Muscle of leg (tissue), 11 donors: ENCODE measurements around the gene MAP3K5. TPM values are rescaled to one million over a fixed set of nuclear protein-coding genes. Genes with fewer than 3 reads are reported as not detected.
"Not testable (repeated sequence)": the region's sequence is repeated elsewhere in the genome, so short reads cannot be mapped to it uniquely, and the experiment has no call there.

Source experiments
- DNase-seq: peaks from one replicate; pipeline ENCODE4 v3.0.0; 2013
- H3K27ac ChIP-seq: one replicate; pipeline ENCODE4 v1.5.1; 2013; ENCODE audit warnings: mild to moderate bottlenecking, low read length, control low read depth
- H3K27me3 ChIP-seq: one replicate; pipeline ENCODE4 v1.6.1; 2013; ENCODE audit warnings: low read length; ENCODE audit not compliant: control insufficient read depth, insufficient read depth
- H3K36me3 ChIP-seq: one replicate; pipeline ENCODE4 v1.6.1; 2013; ENCODE audit warnings: low read length; ENCODE audit not compliant: control insufficient read depth, insufficient read depth
- H3K4me1 ChIP-seq: one replicate; pipeline ENCODE4 v1.6.1; 2013; ENCODE audit warnings: low read length; ENCODE audit not compliant: control insufficient read depth, insufficient read depth
- H3K4me3 ChIP-seq: one replicate; pipeline ENCODE4 v1.5.1; 2013; ENCODE audit warnings: low read length, control low read depth
- H3K9me3 ChIP-seq: replicated peaks from 2 replicates; pipeline ENCODE4 v1.6.1; 2013; ENCODE audit warnings: low read depth, low read length; ENCODE audit not compliant: control insufficient read depth
- WGBS: methylation state at CpG from one replicate; pipeline ENCODE4 v1.1.5; 2013; ENCODE audit warnings: missing lambda C conversion rate; ENCODE audit not compliant: insufficient coverage; 5-methylcytosine and 5-hydroxymethylcytosine counted together
- polyA plus RNA-seq, 8 donors: library from polyadenylated mRNA; unstranded; fragments of 120-200 nt; gene quantifications; one replicate each; pipeline versions ENCODE4 v1.2.1 to v1.2.3, GENCODE V29; 2013; ENCODE audit warnings: inconsistent platforms in 1 of 8, low replicate concordance in 1 of 8; ENCODE audit not compliant: insufficient read length in 8 of 8, insufficient read depth in 1 of 8
- total RNA-seq: library from RNA; stranded (reverse); fragments of 120-200 nt; gene quantifications from one replicate; pipeline ENCODE4 v1.2.4, GENCODE V29; 2013

The MAP3K5 gene
- total and polyA plus RNA-seq, 9 donors = 1.6 to 3.3 (median 2.1) TPM

GRCh38 chr6:136791296-136792094 lies 782 bp downstream of the MAP3K5 start:
- DNase-seq = peak; percentile 47
- Histone ChIP-seq H3K9me3 (no peaks in the 10 kb centered on the region), H3K27me3 (peaks cover 24% of the 10 kb centered on the region), H3K4me1 (peaks cover 9% of the 10 kb centered on the region), H3K27ac (peak overlapping the region; percentile 48), H3K4me3 (peak overlapping the region; percentile 91), H3K36me3 (no peaks in the 10 kb centered on the region)
- under 1% methylated on average over 60 of the region's 62 CpGs for WGBS

- H3K4me3 ChIP-seq = peak overlapping the region; percentile 91
- WGBS = 30% methylated on average over 2 of the region's 7 CpGs
- H3K27me3 ChIP-seq = peaks cover 24% of the 10 kb centered on the region
- no peak overlapping the region for H3K27ac ChIP-seq
- peaks cover 9% of the 10 kb centered on the region for H3K4me1 ChIP-seq
- H3K9me3 ChIP-seq = no peaks in the 10 kb centered on the region
- no peaks in the 10 kb centered on the region for H3K36me3 ChIP-seq
- no peak for DNase-seq
Observed at GRCh38 chr6:136790411-136791295, 1.6 kb downstream of the MAP3K5 start.

- WGBS = no CpG with 5 or more reads among the region's 3 CpGs
- not testable (repeated sequence) for H3K27ac ChIP-seq, H3K9me3 ChIP-seq, H3K4me1 ChIP-seq, H3K36me3 ChIP-seq, H3K4me3 ChIP-seq, DNase-seq
- peaks cover 24% of the 10 kb centered on the region for H3K27me3 ChIP-seq
Observed at GRCh38 chr6:136789440-136789839, 2.8 kb downstream of the MAP3K5 start.

- Histone ChIP-seq H3K36me3 (no peaks in the 10 kb centered on the region), H3K4me1 (peaks cover 9% of the 10 kb centered on the region), H3K4me3 (no peak overlapping the region), H3K9me3 (no peaks in the 10 kb centered on the region), H3K27ac (no peak overlapping the region), H3K27me3 (peaks cover 21% of the 10 kb centered on the region)
- no CpG with 5 or more reads among the region's 7 CpGs for WGBS
- DNase-seq = no peak
Observed at GRCh38 chr6:136788069-136788902, 4.0 kb downstream of the MAP3K5 start.

- Histone ChIP-seq H3K27me3 (peaks cover 19% of the 10 kb centered on the region), H3K4me3 (no peak overlapping the region), H3K9me3 (no peaks in the 10 kb centered on the region), H3K27ac (no peak overlapping the region), H3K4me1 (peaks cover 7% of the 10 kb centered on the region), H3K36me3 (no peaks in the 10 kb centered on the region)
- DNase-seq = no peak
- WGBS = no CpG with 5 or more reads among the region's 4 CpGs
Observed at GRCh38 chr6:136787726-136788068, 4.6 kb downstream of the MAP3K5 start.

GRCh38 chr6:136786658-136787057 lies 5.6 kb downstream of the MAP3K5 start:
- Histone ChIP-seq H3K4me1 (peaks cover 5% of the 10 kb centered on the region), H3K27me3 (peaks cover 14% of the 10 kb centered on the region), H3K36me3 (no peaks in the 10 kb centered on the region), H3K27ac (no peak overlapping the region), H3K4me3 (no peak overlapping the region), H3K9me3 (no peaks in the 10 kb centered on the region)
- DNase-seq = no peak
- 80% methylated on average over 2 of the region's 6 CpGs for WGBS

- peak; percentile 68 for DNase-seq
- Histone ChIP-seq H3K4me3 (no peak overlapping the region), H3K27ac (no peak overlapping the region), H3K36me3 (no peaks in the 10 kb centered on the region), H3K9me3 (no peaks in the 10 kb centered on the region), H3K27me3 (peaks cover 9% of the 10 kb centered on the region), H3K4me1 (no peaks in the 10 kb centered on the region)
- 84% methylated on average over 3 of the region's 10 CpGs for WGBS
Observed at GRCh38 chr6:136784910-136785746, 7.1 kb downstream of the MAP3K5 start.

GRCh38 chr6:136784271-136784664 lies 8.0 kb downstream of the MAP3K5 start:
- no peak for DNase-seq

GRCh38 chr6:136783495-136784270 lies 8.6 kb downstream of the MAP3K5 start:
- Histone ChIP-seq H3K4me3 (no peak overlapping the region), H3K4me1 (no peaks in the 10 kb centered on the region), H3K27ac (no peak overlapping the region), H3K27me3 (peaks cover 3% of the 10 kb centered on the region), H3K9me3 (no peaks in the 10 kb centered on the region), H3K36me3 (no peaks in the 10 kb centered on the region)
- peak; percentile 63 for DNase-seq
- WGBS = 63% methylated on average over 5 of the region's 9 CpGs

More at GRCh38 chr6:136784271-136784664, 8.0 kb downstream of the MAP3K5 start:
- Histone ChIP-seq H3K36me3 (no peaks in the 10 kb centered on the region), H3K4me3 (peak overlapping the region; percentile 18), H3K9me3 (no peaks in the 10 kb centered on the region), H3K27me3 (peaks cover 8% of the 10 kb centered on the region), H3K27ac (no peak overlapping the region), H3K4me1 (no peaks in the 10 kb centered on the region)
- WGBS = 33% methylated on average over 1 of the region's 8 CpGs
